Keratinocyte (primary cell): ENCODE results near the gene SEC16A. TPM values are rescaled to one million over a fixed set of nuclear protein-coding genes. Genes with fewer than 3 reads are reported as not detected.

Source experiments
- DNase-seq: peaks from one replicate; pipeline ENCODE4 v3.0.0-alpha.2; 2011; ENCODE audit warnings: low read depth, missing footprints, low spot score
- FAIRE-seq: peaks from 2 replicates; lab custom pipeline; 2011; peaks lifted over from hg19 to GRCh38; lab: Jason Lieb, UNC
- H2AFZ ChIP-seq: 2 replicates; pipeline ENCODE4 v1.6.0; 2012; ENCODE audit warnings: low read length, control low read depth, inconsistent platforms; ENCODE audit not compliant: control insufficient read depth
- H3K27ac ChIP-seq: 2 replicates; pipeline ENCODE4 v1.5.1; 2011; ENCODE audit warnings: low read length; ENCODE audit not compliant: control insufficient read depth, insufficient read depth
- H3K27me3 ChIP-seq: 3 replicates; pipeline ENCODE4 v1.6.0; 2011; ENCODE audit warnings: low read length; ENCODE audit not compliant: control insufficient read depth, insufficient read depth; ENCODE audit errors: extremely low read depth
- H3K36me3 ChIP-seq, 2 experiments: 2 replicates in 1 of 2; 3 replicates in 1 of 2; pipeline ENCODE4 v1.5.1; 2011; ENCODE audit warnings: low read length in 2 of 2, mild to moderate bottlenecking in 1 of 2; ENCODE audit not compliant: control insufficient read depth in 2 of 2, insufficient read depth in 2 of 2; ENCODE audit errors: extremely low read depth in 1 of 2
- H3K4me1 ChIP-seq: 3 replicates; pipeline ENCODE4 v1.5.1; 2011; ENCODE audit warnings: low read length; ENCODE audit not compliant: control insufficient read depth, insufficient read depth; ENCODE audit errors: extremely low read depth
- H3K4me2 ChIP-seq: 3 replicates; pipeline ENCODE4 v1.6.0; 2011; ENCODE audit warnings: low read depth, low read length; ENCODE audit not compliant: control insufficient read depth, insufficient read depth; ENCODE audit errors: extremely low read depth
- H3K4me3 ChIP-seq, 3 experiments: fragments of 200-600 bp in 1 of 3; sonication (generic) in 1 of 3; 2 replicates in 2 of 3; 3 replicates in 1 of 3; pipeline ENCODE4 v1.5.1; 2011 to 2016; ENCODE audit warnings: low read length in 3 of 3, mild to moderate bottlenecking in 3 of 3, control low read depth in 2 of 3, inconsistent platforms in 1 of 3, low read depth in 1 of 3, mixed read lengths in 1 of 3, mixed run types in 1 of 3, moderate library complexity in 1 of 3; ENCODE audit not compliant: control insufficient read depth in 2 of 3, insufficient read depth in 2 of 3; ENCODE audit errors: extremely low read depth in 1 of 3
- H3K79me2 ChIP-seq: 2 replicates; pipeline ENCODE4 v1.6.0; 2012; ENCODE audit warnings: low read length; ENCODE audit not compliant: control insufficient read depth, insufficient read depth
- H3K9ac ChIP-seq: 3 replicates; pipeline ENCODE4 v1.6.0; 2011; ENCODE audit warnings: low read length; ENCODE audit not compliant: control insufficient read depth, insufficient read depth; ENCODE audit errors: extremely low read depth
- H3K9me1 ChIP-seq: 3 replicates; pipeline ENCODE4 v1.6.0; 2011; ENCODE audit warnings: low read length; ENCODE audit not compliant: control insufficient read depth, insufficient read depth; ENCODE audit errors: extremely low read depth
- H3K9me3 ChIP-seq: 2 replicates; pipeline ENCODE4 v1.5.1; 2012; ENCODE audit warnings: low read depth, low read length; ENCODE audit not compliant: control insufficient read depth
- H4K20me1 ChIP-seq: 3 replicates; pipeline ENCODE4 v1.6.0; 2011; ENCODE audit warnings: low read length; ENCODE audit not compliant: control insufficient read depth, insufficient read depth; ENCODE audit errors: extremely low read depth
- CTCF ChIP-seq, 3 experiments: IDR thresholded peaks in 1 of 3; conservative IDR thresholded peaks in 1 of 3; optimal IDR thresholded peaks in 1 of 3; 2 replicates in 2 of 3; 3 replicates in 1 of 3; pipeline versions ENCODE3 to v1.5.1; 2011; ENCODE audit warnings: low read length in 3 of 3, mild to moderate bottlenecking in 3 of 3, moderate library complexity in 2 of 3, control low read depth in 1 of 3, inconsistent platforms in 1 of 3; ENCODE audit not compliant: insufficient read depth in 2 of 3; ENCODE audit errors: extremely low read depth in 1 of 3
- EZH2 ChIP-seq: IDR thresholded peaks from one replicate; pipeline ENCODE4 v1.6.1; 2012; ENCODE audit warnings: inconsistent platforms, mild to moderate bottlenecking, low read length, moderate library complexity
- dilution Hi-C: fragments of 300-500 bp; cut with MboI; formaldehyde crosslinking; loops from one replicate; pipeline ENCODE4 v1.7.0; 2020; ENCODE audit warnings: low sequenced_read_pairs; ENCODE audit not compliant: extremely low pct_ligation_motif_present
- polyA plus RNA-seq, 5 experiments: library from polyadenylated mRNA; depleted of rRNA in 3 of 5; stranded (reverse) in 3 of 5; stranded (forward) in 1 of 5; unstranded in 1 of 5; fragments of >200 nt; gene quantifications; 1 replicate in 1 of 5; 2 replicates in 3 of 5; 3 replicates in 1 of 5; pipeline versions ENCODE4 v1.2.1 to v1.2.3, GENCODE V29; 2011 to 2012; ENCODE audit warnings: missing spikeins in 2 of 5, low read depth in 1 of 5, low replicate concordance in 1 of 5

SEC16A gene
- polyA plus RNA-seq, 1 donor (not counting 4 experiments of a cell fraction or from before 2014, with no cell fraction given): 15.8 TPM

GRCh38 chr9:136470356-136470755, 12.5 kb downstream of the SEC16A start:
- dilution Hi-C loops: no loop called here
- H3K4me1 ChIP-seq: no peaks in the 10 kb centered on the region
- FAIRE-seq (no peak), DNase-seq (no peak)
- H3K36me3 ChIP-seq: peaks cover 58 to 72% of the 10 kb centered on the region in 2 experiments
- H3K27ac ChIP-seq: no peak overlapping the region
- no peak overlapping the region for H3K4me2 ChIP-seq
- peaks cover 28% of the 10 kb centered on the region for H4K20me1 ChIP-seq
- TF ChIP-seq CTCF (optimal IDR thresholded peaks at IDR 0.05 in 1 of 3, IDR thresholded peaks at IDR 0.05 in 1 of 3, conservative IDR thresholded peaks at IDR 0.05 in 1 of 3; ENCODE audit: extremely low read depth in 1 of 3, insufficient read depth in 2 of 3, low read length in 3 of 3) (no peak), EZH2 (no peak)
- H3K9me3 ChIP-seq: no peaks in the 10 kb centered on the region
- no peaks in the 10 kb centered on the region for H3K27me3 ChIP-seq
- no peak overlapping the region for H2AFZ ChIP-seq
- H3K9ac ChIP-seq: no peak overlapping the region
- no peaks in the 10 kb centered on the region for H3K9me1 ChIP-seq
- no peak overlapping the region for H3K4me3 ChIP-seq
- H3K79me2 ChIP-seq: peaks cover 61% of the 10 kb centered on the region

- H3K9ac ChIP-seq: no peak overlapping the region
- H3K27ac ChIP-seq: no peak overlapping the region
- H3K36me3 ChIP-seq: peaks cover 52 to 77% of the 10 kb centered on the region in 2 experiments
- H3K27me3 ChIP-seq: no peaks in the 10 kb centered on the region
- H3K4me3 ChIP-seq: no peak overlapping the region
- dilution Hi-C loops: no loop called here
- H3K4me2 ChIP-seq: no peak overlapping the region
- FAIRE-seq (no peak), DNase-seq (no peak)
- H3K9me3 ChIP-seq: no peaks in the 10 kb centered on the region
- H3K4me1 ChIP-seq: no peaks in the 10 kb centered on the region
- H2AFZ ChIP-seq: no peak overlapping the region
- H4K20me1 ChIP-seq: peaks cover 18% of the 10 kb centered on the region
- TF ChIP-seq CTCF (optimal IDR thresholded peaks at IDR 0.05 in 1 of 3, IDR thresholded peaks at IDR 0.05 in 1 of 3, conservative IDR thresholded peaks at IDR 0.05 in 1 of 3; ENCODE audit: extremely low read depth in 1 of 3, insufficient read depth in 2 of 3, low read length in 3 of 3) (no peak), EZH2 (no peak)
- no peaks in the 10 kb centered on the region for H3K9me1 ChIP-seq
- peaks cover 44% of the 10 kb centered on the region for H3K79me2 ChIP-seq
These were observed 15.1 kb downstream of the SEC16A start for GRCh38 chr9:136467766-136468165.
